AG08395 (cell line): ENCODE data around the gene GHITM.
"Not testable (repeated sequence)": the region's sequence is repeated elsewhere in the genome, so short reads cannot be mapped to it uniquely, and the experiment has no call there.

Experiments
- DNase-seq: peaks from one replicate; pipeline ENCODE4 v3.0.0; 2012; ENCODE audit warnings: mixed read lengths, low spot score

GHITM gene

DNA sequence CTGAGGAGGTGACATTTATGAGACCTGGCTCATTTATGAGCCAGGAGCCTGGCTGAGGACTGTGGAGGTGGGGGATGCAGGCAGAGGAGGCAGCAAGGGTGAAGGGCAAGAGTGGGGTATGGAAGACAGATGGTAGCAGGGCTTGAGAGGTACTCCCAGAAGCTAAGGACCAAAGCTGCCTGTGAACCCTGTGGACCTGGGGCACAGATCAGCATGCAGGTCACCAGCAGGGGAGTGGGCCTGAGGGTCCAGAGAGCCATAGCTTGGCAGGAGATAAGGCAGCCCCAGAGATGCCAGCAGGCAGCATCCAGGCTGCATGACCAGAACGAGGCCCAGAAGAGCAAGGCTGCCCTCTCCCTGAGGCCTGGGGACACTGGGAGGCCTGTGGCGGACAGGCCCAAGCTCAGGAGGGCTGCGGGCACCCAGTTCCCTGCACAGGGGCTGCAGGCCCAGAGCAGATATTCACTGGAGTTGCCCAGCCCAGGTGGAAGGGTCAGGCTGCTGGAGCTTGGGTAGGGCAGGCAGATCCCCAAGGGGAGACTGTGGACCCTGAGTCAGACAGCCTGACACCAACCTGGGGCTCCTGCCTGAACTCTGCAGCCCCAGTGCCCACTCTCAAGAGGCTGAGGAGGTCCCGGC is 37.6 kb downstream of the GHITM start:
- DNase-seq = no peak

DNA sequence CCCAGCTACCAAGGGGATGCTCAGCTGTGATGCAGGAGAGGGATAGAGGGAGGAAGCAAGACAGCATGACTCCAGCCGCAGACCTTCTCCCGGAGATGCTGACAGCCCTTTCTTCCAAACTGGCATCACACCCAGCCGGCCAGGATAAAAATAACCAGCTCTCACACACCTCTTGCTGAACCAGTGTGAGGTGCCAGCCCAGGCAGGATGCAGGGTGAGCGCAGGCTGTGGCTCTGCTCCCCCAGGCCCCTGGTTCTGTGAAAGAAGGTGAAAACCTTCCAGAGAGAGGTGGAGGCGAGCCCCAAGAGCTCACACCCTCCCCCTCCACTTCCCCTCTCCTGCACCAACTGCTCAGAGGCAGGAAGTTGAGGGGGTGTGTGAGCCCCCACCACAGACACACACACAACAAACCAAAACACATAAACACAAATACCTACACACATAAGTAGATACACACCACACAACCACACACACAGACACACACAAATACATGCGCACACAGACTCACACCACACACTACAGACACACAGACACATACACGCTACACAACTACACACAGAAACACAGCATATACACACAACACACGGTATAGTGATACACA is 38.3 kb downstream of the GHITM start:
- DNase-seq = no peak

DNA sequence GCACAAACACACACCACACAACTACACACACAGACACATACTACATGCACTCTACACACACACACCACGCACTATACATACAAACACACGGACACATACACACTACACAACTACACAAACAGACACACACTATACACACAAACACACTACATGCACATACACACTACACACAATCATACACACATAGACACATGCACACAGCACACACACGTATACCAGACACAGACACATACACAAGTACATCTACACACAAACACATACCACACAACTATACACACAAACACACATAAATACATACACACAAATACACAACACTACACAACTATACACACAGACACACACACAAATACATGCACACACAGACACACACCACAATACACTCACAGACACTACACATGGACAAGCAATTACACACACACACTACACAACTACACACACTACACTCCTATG is 38.9 kb downstream of the GHITM start:
- no peak for DNase-seq

DNA sequence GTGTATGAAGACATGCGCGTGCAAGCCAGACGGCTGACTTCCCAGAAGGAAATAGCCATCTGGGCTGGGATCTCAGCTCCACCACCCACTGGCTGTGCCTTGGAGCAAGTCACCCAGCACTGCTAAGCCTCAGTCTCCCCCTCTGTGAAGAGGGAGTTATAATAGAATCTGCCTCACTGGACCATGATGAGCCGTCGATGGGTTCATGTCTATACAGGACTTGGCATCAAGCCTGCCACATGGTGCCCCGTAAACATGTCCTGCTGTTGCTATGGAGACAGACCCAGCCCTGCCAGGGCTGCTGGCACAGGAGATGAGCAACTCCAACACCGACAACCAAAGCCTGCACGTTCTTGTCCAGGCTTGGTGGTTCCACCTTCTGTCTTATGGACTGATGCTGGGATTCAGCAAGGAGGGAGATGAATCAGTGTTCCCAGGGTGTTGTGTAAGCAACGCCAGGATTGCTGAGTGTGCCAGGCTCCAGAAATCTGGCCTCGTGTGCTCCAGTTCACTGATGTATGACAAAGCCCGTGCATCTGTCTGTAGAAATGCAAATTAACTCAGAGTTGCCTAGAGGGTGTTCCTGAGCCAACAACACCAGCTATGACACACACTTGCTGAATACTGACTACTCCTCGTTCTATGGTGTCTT is 39.9 kb downstream of the GHITM start:
- peak; percentile 81 for DNase-seq

DNA sequence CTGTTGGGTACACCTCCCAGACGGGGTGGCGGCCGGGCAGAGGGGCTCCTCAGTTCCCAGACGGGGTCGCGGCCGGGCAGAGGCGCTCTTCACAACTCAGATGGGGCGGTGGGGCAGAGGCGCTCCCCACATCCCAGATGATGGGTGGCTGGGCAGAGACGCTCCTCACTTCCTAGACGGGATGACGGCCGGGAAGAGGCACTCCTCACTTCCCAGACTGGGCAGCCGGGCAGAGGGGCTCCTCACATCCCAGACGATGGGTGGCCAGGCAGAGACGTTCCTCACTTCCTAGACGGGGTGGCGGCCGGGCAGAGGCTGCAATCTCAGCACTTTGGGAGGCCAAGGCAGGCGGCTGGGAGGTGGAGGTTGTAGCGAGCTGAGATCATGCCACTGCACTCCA is 41.1 kb downstream of the GHITM start:
- DNase-seq = not testable (repeated sequence)

DNA sequence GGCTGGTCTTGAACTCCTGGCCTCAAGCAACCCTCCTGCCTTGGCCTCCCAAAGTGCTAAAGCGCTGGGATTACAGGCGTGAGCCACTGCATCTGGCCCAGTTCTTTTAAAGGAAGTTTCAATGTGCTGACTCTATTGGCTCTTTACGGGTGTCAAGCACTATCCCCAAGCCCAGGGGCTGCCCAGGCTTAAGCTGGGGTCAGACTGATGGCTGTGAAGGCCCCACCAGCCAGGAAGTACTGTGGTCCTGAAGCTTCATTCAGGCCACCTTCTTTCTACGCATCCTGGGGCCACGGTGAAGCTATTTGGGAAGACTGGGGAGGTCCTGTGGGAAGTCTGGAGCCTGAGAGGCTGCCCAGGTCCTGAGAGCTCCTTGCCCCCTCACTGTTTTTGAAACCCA is 42.3 kb downstream of the GHITM start:
- DNase-seq = no peak

DNA sequence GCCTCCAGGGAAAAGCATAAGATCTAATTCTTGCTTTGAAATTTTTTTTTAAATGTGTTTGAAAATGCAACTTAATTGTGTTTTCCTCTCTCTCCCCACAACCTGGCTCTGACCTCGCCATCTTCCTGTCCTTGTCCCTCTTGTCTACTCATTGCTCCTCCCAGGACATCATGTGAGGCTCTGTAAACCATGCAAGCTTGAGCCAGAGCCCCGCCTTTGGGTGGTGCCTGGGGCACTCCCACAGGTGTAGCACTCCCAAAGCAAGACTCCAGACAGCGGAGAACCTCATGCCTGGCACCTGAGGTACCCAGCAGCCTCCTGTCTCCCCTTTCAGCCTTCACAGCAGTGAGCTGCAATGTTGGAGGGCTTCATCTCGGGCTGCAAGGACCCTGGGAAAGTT is 45.2 kb downstream of the GHITM start:
- DNase-seq = no peak

DNA sequence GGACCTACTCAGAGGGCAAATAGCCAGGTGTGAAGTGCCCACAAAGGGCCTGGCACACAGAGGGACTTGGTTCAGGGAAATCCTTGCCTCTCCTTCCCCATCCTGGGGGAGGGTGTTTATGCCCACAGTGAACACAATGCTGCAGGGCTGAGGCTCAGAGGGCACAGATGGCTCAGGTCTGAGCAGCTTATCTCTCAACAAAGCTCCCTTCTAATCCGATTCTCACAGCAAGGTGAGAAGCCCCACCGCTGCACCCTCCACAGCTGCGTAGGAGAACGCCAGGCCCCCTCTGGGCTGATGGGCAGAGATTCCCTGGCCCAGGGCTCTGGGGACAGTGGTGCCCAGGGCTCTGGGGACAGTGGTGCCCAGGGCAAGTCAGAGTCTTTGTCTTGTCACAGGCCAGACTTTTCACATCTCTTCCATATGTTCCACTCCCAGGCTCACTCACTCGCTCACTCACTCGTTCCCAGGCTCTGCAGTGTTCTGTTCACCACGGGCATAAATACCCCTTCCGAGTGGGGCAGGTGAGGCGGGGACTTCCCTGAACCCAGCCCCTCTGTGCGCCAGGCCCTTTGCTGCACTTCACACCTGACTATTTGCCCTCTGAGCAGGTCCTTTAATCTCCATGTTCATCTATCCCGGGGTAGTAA is 46.3 kb downstream of the GHITM start:
- DNase-seq = no peak

DNA sequence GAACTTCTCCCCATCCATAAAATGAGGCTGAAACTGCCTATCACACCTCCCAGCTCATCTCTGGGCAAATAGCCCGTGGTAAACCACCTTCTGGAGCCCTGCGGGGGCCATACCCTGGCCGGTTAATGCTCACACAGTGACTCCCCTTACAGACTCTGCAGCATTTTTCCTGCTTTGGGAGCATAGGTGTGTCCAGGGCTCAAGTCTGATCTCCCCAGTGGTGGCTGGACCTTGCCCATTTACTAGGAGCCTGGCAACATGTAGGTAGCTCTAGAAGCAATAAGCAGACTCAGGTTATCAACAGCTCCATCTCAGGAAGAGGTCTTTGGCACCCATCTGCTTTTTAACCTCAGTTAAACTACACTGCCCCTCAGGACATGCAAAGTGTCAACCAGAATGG is 49.5 kb downstream of the GHITM start:
- DNase-seq = no peak

DNA sequence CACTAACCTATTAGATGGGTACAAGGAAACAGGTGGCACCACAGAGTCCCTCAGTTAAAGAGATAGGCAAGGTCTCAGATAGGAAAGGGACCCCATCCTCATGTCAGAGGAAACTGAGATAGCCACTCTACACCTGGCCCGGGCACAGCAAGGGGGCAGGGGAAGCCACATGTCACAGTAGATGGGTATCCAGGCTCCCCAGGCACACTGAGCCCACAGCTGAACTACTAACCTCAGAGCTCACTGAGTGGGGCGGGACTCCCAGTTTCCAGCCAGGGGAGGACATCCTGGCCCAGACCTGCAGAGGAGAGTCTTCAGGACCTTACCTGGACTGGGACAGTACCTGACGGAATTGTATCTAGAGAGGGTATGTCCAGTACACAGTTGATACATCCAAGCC is 51.3 kb downstream of the GHITM start:
- DNase-seq = no peak

DNA sequence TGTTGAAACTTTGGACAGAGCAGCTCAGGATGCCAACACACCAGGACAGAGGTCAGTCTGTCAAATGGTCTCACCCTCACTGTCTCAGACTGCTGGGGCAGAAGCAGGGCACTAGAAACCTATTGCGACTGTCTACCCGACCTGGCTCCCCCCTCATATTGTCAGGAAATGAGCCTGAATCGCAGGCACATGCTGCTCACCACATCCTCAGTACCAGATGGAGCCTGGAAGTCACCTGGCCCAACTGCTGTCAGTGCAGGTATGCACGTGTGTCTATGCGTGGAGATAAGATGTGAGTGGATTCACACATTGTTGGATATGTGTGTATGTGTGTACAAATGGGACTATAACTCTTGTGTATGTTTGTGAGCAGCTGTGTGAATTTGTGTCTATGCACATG is 51.8 kb downstream of the GHITM start:
- DNase-seq = no peak

DNA sequence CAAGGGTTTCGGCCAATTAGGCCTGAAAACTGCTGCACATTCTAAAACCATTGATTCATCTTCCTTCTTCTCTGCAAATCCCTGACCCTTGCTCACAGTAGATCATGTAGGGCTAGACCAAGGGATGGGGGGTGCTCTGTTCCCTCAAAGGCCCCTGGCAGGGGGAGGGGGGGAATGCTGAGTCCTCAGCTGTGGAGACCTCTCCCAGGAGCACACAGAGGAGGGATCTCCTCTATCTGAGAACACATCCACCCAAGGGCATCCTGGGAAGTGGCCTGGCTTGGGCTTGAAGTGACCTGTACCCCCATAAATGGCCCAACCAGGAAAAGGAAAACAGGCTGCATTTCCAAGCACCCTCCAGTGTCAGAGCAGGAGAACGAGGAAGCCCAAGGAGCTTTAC is 54.0 kb downstream of the GHITM start:
- no peak for DNase-seq

DNA sequence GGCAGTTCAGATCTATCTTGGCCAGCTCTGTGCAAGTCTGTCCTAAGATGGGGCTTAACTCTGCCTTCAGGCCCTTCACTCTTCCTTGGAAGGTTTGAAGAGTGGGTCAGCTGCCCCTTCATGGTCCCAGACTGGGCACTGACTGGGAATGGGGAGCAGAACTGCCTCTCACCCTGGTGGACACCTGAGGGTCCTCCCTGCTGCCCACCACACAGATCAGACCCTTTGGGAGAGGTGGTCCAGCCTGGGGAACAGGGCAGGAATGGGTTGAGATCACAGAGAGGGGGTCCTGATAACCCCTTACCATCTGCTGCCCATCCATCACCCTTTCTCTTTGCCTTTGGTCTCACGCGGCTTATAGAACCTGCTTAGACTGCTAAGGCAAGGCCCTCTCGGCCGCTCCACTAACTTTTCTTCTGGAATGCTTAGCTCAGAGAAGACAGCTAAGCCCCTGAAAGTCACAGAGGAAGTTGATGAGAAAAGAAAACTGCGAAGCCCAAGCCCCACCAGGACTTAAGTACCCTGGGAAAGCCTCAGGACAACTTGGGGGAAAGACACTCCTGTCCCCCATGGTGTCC is 54.6 kb downstream of the GHITM start:
- DNase-seq = no peak

DNA sequence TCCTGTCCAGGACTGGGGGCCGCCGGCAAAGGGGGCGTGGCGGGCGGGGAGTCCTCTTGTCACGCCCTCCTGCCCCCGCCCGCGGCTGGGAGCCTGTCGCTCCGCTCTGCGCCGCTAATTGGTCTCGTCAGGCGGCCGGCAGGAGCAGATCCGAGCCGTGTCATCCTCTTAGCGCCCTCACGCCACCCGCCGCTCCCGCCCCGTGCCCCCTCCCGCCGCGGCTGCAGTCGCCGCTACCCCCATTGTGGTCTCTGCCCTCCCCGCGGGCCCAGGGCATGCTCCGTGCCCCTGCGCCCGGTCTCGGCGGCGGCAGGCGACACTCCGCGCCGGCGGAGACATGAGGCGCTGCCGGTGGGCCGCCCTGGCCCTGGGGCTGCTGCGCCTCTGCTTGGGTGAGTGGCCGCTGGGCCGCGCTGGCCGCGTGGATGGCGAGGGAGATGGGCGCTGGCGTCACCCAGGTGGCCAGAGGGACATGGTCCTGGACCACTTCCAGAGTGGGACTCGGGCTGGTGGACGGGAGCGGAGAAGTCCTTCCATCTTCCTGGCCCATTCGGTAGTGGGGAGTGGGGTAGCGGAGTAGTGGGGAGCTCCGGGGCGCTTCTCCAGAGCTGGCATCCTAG is 55.2 kb downstream of the GHITM start, which contains the start of gene CDHR1:
Gene CDHR1 (plus strand): TSS at position 114 of the 620 bp plus-strand sequence. CDS start 224 bp downstream, at position 338.
- DNase-seq = peak; percentile 27

DNA sequence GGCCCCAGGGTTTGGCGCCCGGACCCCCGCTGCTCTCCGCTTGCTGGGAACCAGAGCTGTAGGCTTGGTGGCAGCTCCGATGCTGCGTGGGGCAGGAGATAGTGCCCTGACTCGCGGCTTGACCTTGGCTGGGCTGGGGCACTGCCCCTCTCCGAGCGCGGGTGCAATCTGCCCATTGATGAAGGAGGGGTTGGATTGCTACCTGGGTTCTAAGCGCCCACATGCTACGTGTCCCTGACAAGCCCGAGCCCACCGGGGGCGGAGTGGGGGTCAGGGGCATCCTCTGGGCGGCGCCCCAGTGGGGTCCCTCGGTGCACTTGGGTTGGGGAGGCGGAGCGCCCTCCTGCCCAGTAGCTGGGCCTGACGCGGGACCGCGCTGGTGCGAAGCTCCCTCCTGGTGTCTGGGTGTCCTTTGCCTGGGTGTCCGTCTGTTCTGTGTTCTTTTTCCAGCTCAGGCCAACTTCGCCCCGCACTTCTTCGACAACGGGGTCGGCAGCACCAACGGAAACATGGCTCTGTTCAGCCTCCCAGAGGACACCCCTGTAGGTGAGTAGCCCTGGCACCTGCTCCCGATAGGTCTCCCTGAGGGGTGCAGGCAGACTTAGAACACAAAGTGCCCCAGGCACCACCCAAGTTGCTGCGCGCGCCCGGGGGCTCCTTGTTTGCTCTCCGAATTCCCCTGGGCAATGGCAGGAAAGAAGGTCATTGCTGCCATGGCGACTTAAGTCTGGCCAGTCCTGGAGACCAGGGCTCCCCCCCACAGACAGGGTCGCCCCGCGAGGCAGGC is 55.9 kb downstream of the GHITM start:
- DNase-seq = no peak

DNA sequence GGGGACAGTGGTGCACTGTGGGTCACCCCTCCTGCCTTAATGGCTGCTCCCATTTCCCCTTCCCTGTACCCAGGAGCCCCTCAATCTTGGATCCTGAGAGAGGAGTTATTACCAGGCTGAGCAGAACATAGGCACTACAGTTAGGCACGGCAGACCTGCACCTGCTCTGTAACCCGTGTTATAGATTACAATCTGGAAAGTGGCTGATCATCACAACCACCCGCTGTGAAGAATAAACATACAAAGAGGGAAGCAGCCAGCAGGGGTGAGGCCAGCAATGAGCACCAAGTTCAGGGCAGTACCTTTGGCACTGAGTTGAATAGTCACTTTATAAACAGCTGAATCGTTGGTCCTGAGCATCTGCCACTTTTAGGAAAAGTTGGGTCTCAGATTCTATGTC is 56.8 kb downstream of the GHITM start:
- no peak for DNase-seq

DNA sequence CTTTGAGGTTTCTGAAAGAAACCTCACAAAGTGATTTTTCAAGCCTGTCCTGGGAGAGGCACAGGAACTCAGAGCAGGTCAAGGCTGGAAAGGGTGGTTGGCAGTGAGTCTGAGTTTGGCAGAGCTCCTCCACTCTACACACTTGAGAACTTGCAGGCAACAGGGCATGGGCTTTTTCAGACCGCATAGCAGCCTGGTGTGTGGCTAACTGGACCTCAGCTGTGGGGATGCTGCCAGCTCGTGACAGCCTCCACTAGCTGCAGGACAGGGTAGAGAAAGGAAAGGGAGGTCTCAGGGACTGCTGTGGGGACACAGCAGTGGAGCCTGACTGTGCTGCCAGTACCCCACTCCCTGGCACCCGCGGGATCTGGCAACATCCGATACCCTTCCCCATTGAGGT is 57.6 kb downstream of the GHITM start:
- DNase-seq = no peak

DNA sequence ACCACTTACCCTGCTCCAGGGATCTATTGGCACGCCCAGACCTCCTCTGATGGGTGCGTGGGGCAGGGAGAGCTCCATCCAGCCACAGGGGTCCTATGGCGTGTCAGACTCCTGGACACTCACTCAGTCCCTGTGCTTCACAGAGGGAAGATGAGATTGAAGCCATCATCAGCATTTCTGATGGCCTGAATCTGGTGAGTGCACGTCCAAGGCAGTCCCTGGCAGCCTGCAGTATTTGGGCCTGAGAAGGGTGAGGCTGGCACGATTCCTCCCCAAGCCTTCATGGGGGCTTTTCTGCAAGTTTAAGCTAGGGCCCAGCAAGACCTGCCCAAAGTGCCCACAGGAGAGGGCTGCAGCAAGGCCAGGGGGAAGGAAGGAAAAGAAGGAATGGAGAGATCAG is 58.3 kb downstream of the GHITM start:
- no peak for DNase-seq

DNA sequence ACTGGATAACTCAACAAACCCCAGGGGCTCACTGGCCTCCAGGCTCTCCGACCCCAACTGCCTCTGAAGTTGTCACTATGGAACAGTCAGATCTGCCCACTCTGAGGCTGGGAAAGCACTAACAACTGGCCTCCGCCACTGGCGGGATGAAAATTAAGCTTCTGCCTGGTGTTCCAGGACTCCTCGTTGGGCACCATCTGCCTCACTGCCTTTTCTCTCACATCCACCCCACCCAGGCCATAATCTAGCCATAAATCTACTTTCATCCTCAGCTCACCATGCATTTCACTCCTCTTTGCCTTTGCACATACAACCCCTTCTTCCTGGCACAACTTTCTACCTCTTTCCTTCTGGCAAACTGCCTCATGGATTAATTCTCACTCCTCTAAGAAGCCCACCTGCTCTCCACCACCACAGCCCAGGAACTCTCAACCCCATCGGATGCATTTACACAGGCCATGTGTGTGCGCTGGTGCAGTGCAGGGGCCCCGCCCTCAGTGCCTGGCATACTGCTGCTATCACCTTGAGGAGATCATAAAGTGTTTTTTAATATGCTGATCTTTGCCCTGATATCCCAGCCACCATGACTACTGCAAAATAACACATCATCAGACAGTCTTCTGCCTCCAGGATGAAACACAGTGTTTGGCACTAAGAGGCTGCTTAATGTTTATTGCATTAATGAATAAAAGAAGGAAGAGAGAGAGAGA is 59.1 kb downstream of the GHITM start:
- DNase-seq = no peak

DNA sequence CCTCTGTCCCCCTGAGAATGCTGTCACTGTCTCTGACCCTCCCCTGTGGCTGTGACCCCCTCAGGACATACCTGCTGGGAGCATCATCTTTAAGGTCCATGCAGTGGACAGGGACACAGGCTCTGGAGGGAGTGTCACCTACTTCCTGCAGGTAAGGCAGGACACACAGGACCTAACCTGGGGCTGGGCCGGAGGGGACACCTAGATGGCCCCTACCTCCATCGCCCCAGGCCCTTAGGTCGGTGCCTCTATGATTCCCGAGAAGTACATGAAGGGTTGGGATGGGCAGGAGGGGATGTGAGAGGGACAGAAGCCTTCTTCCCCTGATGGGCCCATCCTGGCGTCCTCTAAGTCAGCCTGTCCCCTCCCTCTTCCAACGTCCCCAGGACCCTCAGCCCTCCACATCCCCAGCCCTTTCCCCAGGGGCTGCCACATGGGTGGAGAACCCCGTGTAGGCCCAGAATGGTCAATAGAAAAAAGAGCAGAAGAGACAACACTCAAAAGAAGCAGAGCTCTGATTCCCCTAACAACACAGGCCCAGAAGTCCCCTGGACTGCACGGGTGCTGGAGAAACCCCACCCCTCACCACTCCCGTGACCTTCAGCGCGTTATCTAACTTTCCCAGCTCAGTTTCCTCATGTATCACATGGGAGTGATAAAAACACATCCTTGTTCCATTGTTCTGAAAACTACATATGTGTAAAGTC is 61.4 kb downstream of the GHITM start:
- DNase-seq = no peak
